IPS DF 6.9 (cell line): ENCODE results near the gene HINFP.
"Not testable (repeated sequence)": the region's sequence is repeated elsewhere in the genome, so short reads cannot be mapped to it uniquely, and the experiment has no call there.

ENCODE experiments used
- DNase-seq: peaks from one replicate; pipeline ENCODE4 v3.0.0-alpha.2; 2013; ENCODE audit warnings: low read depth, low spot score
- H3K27ac ChIP-seq: one replicate; pipeline ENCODE4 v1.5.1; 2013; ENCODE audit warnings: low read length, control low read depth
- H3K27me3 ChIP-seq: 2 replicates; pipeline ENCODE4 v1.6.1; 2013; ENCODE audit warnings: mild to moderate bottlenecking, low read length; ENCODE audit not compliant: control insufficient read depth, insufficient read depth
- H3K36me3 ChIP-seq: 2 replicates; pipeline ENCODE4 v1.6.1; 2013; ENCODE audit warnings: low read length; ENCODE audit not compliant: control insufficient read depth, insufficient read depth
- H3K4me1 ChIP-seq: 2 replicates; pipeline ENCODE4 v1.6.1; 2013; ENCODE audit warnings: low read length; ENCODE audit not compliant: control insufficient read depth, insufficient read depth
- H3K4me3 ChIP-seq: 2 replicates; pipeline ENCODE4 v1.5.1; 2013; ENCODE audit warnings: mild to moderate bottlenecking, low read length
- H3K9me3 ChIP-seq: 2 replicates; pipeline ENCODE4 v1.6.1; 2013; ENCODE audit warnings: low read length, inconsistent platforms; ENCODE audit not compliant: control insufficient read depth, insufficient read depth
- whole genome bisulfite sequencing: extraction: QIAGEN DNeasy Blood & Tissue Kit; methylation state at CpG from one replicate; pipeline ENCODE4 v1.1.7; 2013; ENCODE audit warnings: mixed read lengths, missing lambda C conversion rate; ENCODE audit not compliant: insufficient read length, insufficient coverage; 5-methylcytosine and 5-hydroxymethylcytosine counted together

The HINFP gene

GRCh38 chr11:119156496-119156895, 35.1 kb downstream of the HINFP start:
- no CpG with 5 or more reads among the region's 10 CpGs for WGBS
- no peak for DNase-seq
- Histone ChIP-seq H3K4me3 (no peak overlapping the region), H3K36me3 (no peaks in the 10 kb centered on the region), H3K27me3 (no peaks in the 10 kb centered on the region), H3K4me1 (peaks cover 3% of the 10 kb centered on the region), H3K27ac (no peak overlapping the region), H3K9me3 (no peaks in the 10 kb centered on the region)

DNA sequence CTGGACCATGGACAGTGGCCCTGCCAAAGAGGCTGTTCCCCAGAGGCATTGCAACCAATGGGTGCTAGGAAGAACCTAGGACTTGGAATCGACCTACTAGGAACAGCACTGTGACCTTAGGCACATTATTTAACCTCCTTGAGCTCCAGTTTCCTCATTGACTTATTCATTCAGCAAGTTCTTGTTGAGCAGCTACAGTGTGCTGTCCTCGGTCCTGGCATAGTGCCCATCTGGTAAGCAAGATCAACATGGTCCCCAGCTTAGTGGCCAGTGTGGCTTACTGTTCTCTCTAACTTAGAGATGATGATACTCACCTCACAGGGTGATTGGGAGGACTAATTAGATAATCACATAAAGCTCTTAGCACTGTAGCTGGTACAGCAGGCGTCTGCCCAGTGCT, 35.7 kb downstream of the HINFP start:
- no CpG with 5 or more reads among the region's 3 CpGs for WGBS
- H3K27ac ChIP-seq: no peak overlapping the region
- no peaks in the 10 kb centered on the region for H3K36me3 ChIP-seq
- H3K9me3 ChIP-seq: no peaks in the 10 kb centered on the region
- no peak for DNase-seq
- H3K27me3 ChIP-seq: no peaks in the 10 kb centered on the region
- H3K4me3 ChIP-seq: no peak overlapping the region
- H3K4me1 ChIP-seq: peaks cover 3% of the 10 kb centered on the region

DNA sequence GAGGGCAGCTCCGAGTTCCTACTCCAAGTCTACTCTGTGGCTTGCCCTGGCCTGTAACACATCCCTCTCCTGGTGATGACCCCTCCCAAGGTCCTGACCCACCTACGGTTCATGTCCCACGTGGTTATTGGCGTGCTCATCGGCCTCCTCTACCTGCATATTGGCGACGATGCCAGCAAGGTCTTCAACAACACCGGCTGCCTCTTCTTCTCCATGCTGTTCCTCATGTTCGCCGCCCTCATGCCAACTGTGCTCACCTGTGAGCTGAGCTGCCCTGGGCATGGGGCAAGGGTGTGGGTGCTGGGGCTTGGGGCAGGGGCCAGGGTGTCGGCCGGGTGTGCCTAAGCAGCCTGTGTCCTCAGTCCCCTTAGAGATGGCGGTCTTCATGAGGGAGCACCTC, 37.1 kb downstream of the HINFP start:
- no peak for DNase-seq
- peaks cover 3% of the 10 kb centered on the region for H3K4me1 ChIP-seq
- H3K36me3 ChIP-seq: no peaks in the 10 kb centered on the region
- H3K27me3 ChIP-seq: no peaks in the 10 kb centered on the region
- WGBS: no CpG with 5 or more reads among the region's 13 CpGs
- no peak overlapping the region for H3K27ac ChIP-seq
- no peak overlapping the region for H3K4me3 ChIP-seq
- no peaks in the 10 kb centered on the region for H3K9me3 ChIP-seq

- no peak for DNase-seq
- Histone ChIP-seq H3K36me3 (no peaks in the 10 kb centered on the region), H3K27me3 (no peaks in the 10 kb centered on the region), H3K27ac (no peak overlapping the region), H3K9me3 (no peaks in the 10 kb centered on the region), H3K4me1 (peaks cover 3% of the 10 kb centered on the region), H3K4me3 (no peak overlapping the region)
- WGBS: no CpG with 5 or more reads among the region's 9 CpGs
Observed at GRCh38 chr11:119160151-119160550, 38.8 kb downstream of the HINFP start.

- Histone ChIP-seq H3K9me3 (no peaks in the 10 kb centered on the region), H3K4me3 (no peak overlapping the region), H3K27ac (no peak overlapping the region), H3K27me3 (no peaks in the 10 kb centered on the region), H3K36me3 (no peaks in the 10 kb centered on the region), H3K4me1 (peaks cover 3% of the 10 kb centered on the region)
- DNase-seq: no peak
- no CpG with 5 or more reads among the region's 8 CpGs for WGBS
Observed at GRCh38 chr11:119161871-119162270, 40.5 kb downstream of the HINFP start.

DNA sequence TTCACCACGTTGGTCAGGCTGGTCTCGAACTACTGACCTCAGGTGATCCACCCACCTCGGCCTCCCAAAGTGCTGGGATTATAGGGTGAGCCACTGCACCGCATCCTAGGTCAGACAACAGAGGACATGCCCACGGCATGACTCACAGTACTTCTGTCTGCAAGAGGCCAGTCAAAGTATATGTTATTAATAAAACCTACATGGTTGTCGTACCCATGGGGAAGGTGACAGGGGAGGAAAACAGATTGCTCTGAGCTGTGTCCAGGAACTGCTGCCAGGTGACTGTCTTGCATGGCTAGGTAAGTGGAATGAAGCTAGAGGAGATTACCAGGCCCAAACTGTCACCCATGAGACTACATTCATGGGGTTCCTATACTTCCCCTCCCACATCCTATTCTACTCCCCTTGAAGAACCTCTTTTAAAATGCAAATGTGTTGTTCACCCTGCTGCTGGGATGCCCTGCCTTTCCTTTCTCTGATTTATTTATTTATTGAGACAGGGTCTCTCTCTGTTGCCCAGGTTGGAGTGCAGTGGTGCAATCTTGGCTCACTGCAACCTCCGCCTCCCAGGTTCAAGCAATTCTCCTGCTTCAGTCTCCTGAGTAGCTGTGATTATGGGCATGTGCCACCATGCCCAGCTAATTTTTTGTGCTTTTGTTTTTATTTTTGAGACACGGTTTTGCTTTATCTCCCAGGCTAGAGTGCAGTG, 45.1 kb downstream of the HINFP start:
- Histone ChIP-seq H3K9me3 (no peaks in the 10 kb centered on the region), H3K4me3 (no peak overlapping the region), H3K27ac (no peak overlapping the region), H3K36me3 (no peaks in the 10 kb centered on the region), H3K27me3 (no peaks in the 10 kb centered on the region), H3K4me1 (no peaks in the 10 kb centered on the region)
- no CpG with 5 or more reads among the region's 8 CpGs for WGBS
- DNase-seq: no peak

DNA sequence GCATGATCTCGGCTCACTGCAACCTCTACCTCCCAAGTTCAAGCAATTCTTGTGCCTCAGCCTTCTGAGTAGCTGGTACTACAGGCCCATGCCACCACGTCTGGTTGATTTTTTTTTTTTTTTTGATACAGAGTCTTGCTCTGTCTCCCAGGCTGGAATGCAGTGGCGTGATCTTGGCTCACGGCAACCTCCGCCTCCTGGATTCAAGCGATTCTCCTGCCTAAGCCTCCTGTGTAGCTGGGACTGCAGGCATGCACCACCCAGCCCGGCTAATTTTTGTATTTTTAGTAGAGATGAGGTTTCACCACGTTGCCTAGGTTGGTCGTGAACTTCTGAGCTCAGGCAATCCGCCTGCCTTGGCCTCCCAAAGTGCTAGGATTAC, 45.7 kb downstream of the HINFP start:
- not testable (repeated sequence) for H3K27me3 ChIP-seq, H3K27ac ChIP-seq, H3K36me3 ChIP-seq, DNase-seq, H3K4me1 ChIP-seq, H3K9me3 ChIP-seq, H3K4me3 ChIP-seq
- WGBS: no CpG with 5 or more reads among the region's 10 CpGs

DNA sequence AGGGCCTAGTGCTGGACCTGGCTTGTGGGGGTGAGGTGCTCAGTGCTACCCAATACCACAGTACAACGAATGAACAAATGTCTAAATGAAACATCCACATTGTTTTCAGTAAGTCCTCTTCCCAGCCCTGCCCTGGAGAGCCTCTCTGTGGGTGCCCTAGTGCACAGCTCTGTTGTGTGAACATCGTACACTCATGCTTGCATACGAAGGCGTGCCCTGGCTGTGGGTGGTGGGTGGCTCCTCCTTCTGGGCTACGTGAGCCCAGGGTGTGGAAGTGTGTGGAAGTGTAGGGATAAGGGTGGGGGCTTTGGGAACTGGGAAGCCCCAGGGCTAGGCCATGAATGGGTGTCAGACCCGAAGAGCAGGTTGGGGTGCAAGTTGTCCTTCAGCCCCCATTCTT, 46.6 kb downstream of the HINFP start:
- H3K27me3 ChIP-seq: no peaks in the 10 kb centered on the region
- no peaks in the 10 kb centered on the region for H3K4me1 ChIP-seq
- H3K27ac ChIP-seq: no peak overlapping the region
- H3K36me3 ChIP-seq: no peaks in the 10 kb centered on the region
- no peaks in the 10 kb centered on the region for H3K9me3 ChIP-seq
- no CpG with 5 or more reads among the region's 6 CpGs for WGBS
- DNase-seq: no peak
- H3K4me3 ChIP-seq: no peak overlapping the region

- no peak within 1 kb of the TSS for H3K27ac ChIP-seq
- peak; percentile 61 for DNase-seq
Observed at GRCh38 chr11:119168471-119169281, 47.3 kb downstream of the HINFP start, which contains the start of gene NLRX1. TSS of gene NLRX1 (plus strand) at chr11:119168725. CDS start at chr11:119171404, 2,679 bp downstream.

GRCh38 chr11:119169282-119169719, 47.9 kb downstream of the HINFP start:
- peak; percentile 60 for DNase-seq
- no CpG with 5 or more reads among the region's 15 CpGs for WGBS
- Histone ChIP-seq H3K4me1 (no peaks in the 10 kb centered on the region), H3K27ac (no peak overlapping the region), H3K4me3 (peak overlapping the region; percentile 60), H3K36me3 (no peaks in the 10 kb centered on the region), H3K9me3 (no peaks in the 10 kb centered on the region), H3K27me3 (no peaks in the 10 kb centered on the region)

More at GRCh38 chr11:119168471-119169281, 47.3 kb downstream of the HINFP start, which contains the start of gene NLRX1:
- Histone ChIP-seq H3K36me3 (no peaks in the 10 kb centered on the region), H3K4me3 (peak within 1 kb of the TSS; percentile 60), H3K27me3 (no peaks in the 10 kb centered on the region), H3K9me3 (no peaks in the 10 kb centered on the region), H3K4me1 (no peaks in the 10 kb centered on the region)
- no CpG with 5 or more reads among the region's 63 CpGs for WGBS
